Stimulated activated CD8-positive, alpha-beta memory T cell treated with anti-CD3 and anti-CD28 coated beads, Interleukin-15, amount 100 ng/mL, for 48 hours (primary cell): ENCODE data around the gene STAT5A.
"Not testable (repeated sequence)": the region's sequence is repeated elsewhere in the genome, so short reads cannot be mapped to it uniquely, and the experiment has no call there.

Experiments
- DNase-seq, 2 donors: peaks; one replicate each; pipeline ENCODE4 v3.0.0-alpha.2; 2020; ENCODE audit warnings: low read depth in 2 of 2

The STAT5A gene

DNA sequence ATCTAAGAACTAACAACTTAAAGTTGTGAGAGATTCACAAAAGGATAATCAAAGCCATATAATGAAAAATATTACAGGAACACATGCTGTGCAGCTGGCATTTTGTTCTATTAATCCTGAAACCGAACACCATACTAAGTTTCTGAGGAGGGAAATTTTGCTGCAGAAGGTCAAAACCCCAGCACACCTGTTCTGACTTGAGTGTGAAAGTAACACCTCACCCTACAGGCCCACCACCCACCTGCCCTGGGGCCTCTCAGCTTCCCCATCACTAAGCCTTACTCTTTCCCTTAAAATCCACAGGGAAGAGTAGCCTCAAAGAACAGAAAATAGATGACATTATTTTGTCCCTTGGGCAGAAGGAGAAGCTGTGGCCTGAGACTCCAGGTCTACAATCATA, 44.8 kb downstream of the STAT5A start:
- DNase-seq = peak in 1 of 2 donors; percentile 26

GRCh38 chr17:42334677-42335076, 46.4 kb downstream of the STAT5A start:
- DNase-seq = no peak

GRCh38 chr17:42337442-42337841, 49.1 kb downstream of the STAT5A start:
- peak; percentile 72 to 78 for DNase-seq

DNA sequence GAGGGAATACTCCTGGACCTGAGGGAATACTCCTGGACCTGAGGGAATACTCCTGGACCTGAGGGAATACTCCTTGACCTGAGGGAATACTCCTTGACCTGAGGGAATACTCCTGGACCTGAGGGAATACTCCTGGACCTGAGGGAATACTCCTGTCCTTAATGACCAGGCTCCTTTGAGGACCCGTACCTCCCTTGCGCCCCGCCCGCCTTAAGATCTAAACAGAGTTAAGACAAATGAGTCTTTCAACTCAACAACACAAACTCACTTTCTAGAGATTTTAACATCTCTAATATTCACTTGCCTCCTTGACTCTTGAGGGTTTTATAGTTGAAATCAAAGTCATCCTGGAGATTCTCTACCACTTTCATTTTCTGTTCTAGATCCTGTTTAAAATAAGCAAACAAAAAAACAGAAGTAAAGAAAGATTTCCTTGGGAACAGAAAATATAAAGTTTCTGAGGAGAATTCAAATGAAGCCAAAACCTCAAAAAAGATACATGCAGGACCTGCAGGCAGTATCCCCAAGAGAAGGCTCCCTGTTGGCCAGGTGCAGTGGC, 50.2 kb downstream of the STAT5A start:
- DNase-seq = no peak

DNA sequence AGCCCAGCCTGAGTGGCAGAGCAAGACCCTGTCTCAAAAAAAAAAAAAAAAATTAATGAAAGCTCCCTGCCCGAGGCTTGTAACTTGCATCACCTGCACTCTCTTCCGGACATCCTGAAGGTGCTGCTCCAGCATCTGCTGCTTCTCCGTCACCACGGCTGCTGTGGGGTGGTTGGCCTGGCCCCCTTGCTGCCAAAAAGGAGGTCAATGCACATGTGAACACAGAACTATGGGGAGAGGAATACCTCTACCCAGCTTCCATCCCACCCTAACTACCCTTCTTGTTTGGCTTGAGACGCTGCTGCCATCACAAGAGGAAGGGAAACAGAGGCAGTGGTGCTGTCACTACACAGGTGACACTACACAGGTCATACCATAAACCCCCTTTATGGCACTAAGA, 50.9 kb downstream of the STAT5A start:
- DNase-seq = no peak

DNA sequence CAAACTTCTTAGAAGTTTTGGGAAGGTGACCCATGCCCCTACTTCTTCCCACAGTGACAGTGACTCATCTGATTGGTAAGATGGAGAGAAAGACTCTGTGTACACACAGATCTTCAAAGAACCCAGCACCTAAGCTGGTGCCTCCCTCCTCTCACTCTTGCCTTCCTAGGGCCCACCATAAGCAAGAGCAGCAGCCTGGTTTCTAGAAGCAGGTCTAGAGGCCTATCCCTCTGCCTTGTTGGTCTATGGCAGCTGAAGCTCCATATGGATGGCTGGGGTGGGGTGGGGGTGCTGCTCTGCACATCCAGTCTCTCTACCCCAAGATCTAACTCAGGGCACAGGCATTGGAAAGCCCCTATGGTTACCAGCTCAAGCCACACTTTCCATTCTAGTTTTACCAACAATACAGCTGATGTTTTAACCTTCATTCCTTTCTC, 52.4 kb downstream of the STAT5A start:
- peak in 1 of 2 donors; percentile 44 for DNase-seq

GRCh38 chr17:42341568-42341967, 53.3 kb downstream of the STAT5A start:
- DNase-seq = no peak

GRCh38 chr17:42342242-42343008, 54.1 kb downstream of the STAT5A start:
- DNase-seq = peak; percentile 37 to 38

GRCh38 chr17:42345396-42346073, 57.2 kb downstream of the STAT5A start:
- no peak for DNase-seq

GRCh38 chr17:42346481-42346880, 58.2 kb downstream of the STAT5A start:
- DNase-seq = no peak

- no peak for DNase-seq
Measured at GRCh38 chr17:42347198-42347597, 58.9 kb downstream of the STAT5A start.

DNA sequence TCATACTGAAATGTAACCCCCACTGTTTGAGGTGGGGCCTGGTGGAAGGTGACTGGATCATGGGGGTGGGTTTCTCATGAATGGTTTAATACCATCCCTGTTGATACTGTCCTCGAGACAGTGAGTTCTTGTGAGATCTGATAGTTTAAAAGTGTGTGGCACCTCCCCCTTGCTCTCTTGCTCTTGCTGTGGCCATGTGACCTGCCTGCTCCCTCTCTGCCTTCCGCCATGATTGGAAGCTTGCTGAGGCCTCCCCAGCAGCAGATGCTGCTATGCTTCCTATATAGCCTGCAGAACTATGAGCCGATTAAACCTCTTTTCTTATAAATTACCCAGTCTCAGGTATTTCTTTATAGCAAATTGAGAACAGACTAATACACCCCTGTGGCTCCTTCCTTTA, 59.3 kb downstream of the STAT5A start:
- DNase-seq = no peak

GRCh38 chr17:42348104-42348503, 59.8 kb downstream of the STAT5A start:
- no peak for DNase-seq

DNA sequence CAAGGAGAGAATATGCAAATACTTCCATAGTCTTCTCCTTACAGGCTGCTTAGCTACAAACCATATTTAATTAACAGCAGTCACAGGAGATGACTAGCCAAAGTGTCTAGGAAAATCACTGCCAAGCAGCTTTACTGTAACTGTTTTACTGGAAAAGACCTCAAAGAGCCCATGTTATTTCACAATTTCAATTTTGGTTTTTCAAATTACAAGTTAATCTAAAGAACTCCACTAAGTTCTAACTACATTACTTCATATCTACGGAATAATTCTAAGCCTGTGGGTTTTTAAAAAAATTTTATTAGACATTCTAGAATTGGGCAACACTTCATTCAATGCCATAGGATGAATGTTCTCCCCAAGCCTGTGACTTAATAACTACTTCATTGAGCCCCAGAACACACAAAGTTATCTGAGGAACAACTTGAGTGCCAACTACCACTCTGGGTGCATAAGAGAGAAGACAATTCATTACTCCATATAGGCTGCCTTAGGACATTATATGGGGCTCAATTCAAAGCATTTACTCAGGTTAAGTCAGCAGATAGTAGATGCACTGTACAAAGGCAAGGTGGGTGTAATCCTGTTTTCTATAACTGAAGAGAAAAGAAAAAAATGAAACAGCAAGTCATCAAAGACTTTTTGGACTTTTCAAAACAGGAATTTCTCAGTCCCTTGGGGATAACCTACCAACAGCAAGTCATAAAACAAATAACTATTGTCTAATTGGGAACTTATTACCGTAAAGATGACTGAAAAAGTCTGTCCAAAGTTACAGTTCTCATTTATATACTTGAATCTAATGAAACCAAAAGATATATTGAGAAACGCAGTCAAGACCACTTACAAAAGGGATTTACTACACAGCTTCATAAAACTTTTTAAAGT, 66.9 kb downstream of the STAT5A start:
- DNase-seq = no peak

DNA sequence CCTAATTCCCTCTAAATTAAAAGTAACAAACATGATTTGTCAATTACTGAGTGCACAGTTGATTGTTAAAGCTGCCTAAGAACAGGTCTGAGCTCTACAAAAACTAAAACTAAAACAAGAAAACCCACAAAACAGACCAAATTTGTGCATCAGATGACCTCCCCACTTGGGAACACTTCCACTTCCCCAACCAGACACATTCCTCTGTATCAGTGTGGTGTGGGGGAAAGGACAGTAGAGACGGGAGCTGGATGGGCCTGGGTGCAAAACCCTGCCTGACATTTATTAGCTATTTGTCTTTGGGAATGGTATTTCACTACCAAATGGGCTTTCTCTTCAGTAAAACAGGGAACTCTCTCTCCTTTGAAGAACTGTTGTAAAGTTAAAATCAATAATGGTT, 70.1 kb downstream of the STAT5A start:
- no peak for DNase-seq

DNA sequence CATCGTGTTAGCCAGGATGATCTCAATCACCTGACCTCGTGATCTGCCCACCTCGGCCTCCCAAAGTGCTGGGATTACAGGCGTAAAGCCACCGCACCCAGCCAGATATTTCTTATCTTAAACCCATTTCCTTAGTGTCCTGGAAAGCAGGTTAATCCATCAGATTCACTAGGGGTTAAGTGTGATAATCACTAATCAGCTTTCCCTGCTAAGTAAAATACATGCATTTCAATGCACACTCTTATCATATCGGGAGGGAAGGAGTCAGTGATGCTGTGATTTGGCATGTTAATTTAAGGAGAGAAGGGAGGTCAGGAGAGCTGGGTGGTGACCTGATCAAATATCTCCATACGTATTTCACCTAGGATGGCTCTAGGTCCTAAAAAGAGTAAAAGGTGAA, 70.8 kb downstream of the STAT5A start:
- DNase-seq = no peak

DNA sequence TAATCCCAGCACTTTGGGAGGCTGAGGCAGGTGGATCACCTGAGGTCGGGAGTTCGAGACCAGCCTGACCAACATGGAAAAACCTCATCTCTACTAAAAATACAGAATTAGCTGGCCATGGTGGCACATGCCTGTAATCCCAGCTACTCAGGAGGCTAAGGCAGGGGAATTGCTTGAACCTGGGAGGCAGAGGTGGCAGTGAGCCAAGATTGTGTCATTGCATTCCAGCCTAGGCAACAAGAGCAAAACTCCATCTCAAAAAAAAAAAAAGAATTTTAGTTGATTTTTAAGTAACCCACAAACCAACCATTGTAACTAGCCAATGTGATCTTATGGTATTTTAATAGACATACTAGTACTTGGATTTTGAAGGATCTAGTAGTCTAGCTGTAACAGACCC, 72.1 kb downstream of the STAT5A start:
- DNase-seq = not testable (repeated sequence)
